ENCODE data around the gene RHBDF2. TPM values are rescaled to one million over a fixed set of nuclear protein-coding genes. Genes with fewer than 3 reads are reported as not detected.
"Not testable (repeated sequence)": the region's sequence is repeated elsewhere in the genome, so short reads cannot be mapped to it uniquely, and the experiment has no call there.

The RHBDF2 gene
- total and polyA plus RNA-seq, 12 donors, result 6.5 to 33.1 (median 9.8) TPM

GRCh38 chr17:76512366-76513305 lies 11.4 kb upstream of the RHBDF2 start:
- intact Hi-C loops (cut with DNase I), result no loop called here
- Histone ChIP-seq H3K27ac (peak overlapping the region in 1 of 10 donors; percentile 46), H3K9me3 (no peaks in the 10 kb centered on the region), H3K4me1 (peaks cover 0 to 49% (median 15%) of the 10 kb centered on the region in 9 donors), H3K27me3 (peaks cover 0 to 3% (median 0%) of the 10 kb centered on the region in 7 donors), H3K4me3 (no peak overlapping the region), H3K36me3 (no peaks in the 10 kb centered on the region)
- TF ChIP-seq CTCF (IDR thresholded peaks at IDR 0.05), result no peak
- ATAC-seq, result no peak
- 80 to 85% methylated on average over 22 of the region's 22 CpGs for whole genome bisulfite sequencing, 2 donors
- no peak for DNase-seq

GRCh38 chr17:76511668-76512365 lies 10.6 kb upstream of the RHBDF2 start:
- peak overlapping the region in 1 of 10 donors; percentile 46 for H3K27ac ChIP-seq
- H3K4me1 ChIP-seq, result peaks cover 0 to 44% (median 15%) of the 10 kb centered on the region in 9 donors
- no peaks in the 10 kb centered on the region for H3K36me3 ChIP-seq
- H3K4me3 ChIP-seq, result no peak overlapping the region
- ATAC-seq (no peak), DNase-seq (no peak)
- intact Hi-C loops (cut with DNase I), result no loop called here
- no peak for TF ChIP-seq CTCF (IDR thresholded peaks at IDR 0.05)
- H3K9me3 ChIP-seq, result no peaks in the 10 kb centered on the region
- H3K27me3 ChIP-seq, result peaks cover 0 to 6% (median 0%) of the 10 kb centered on the region in 7 donors
- WGBS, 2 donors, result 90 to 92% methylated on average over 13 of the region's 13 CpGs

- Histone ChIP-seq H3K27ac (no peak overlapping the region), H3K4me3 (no peak overlapping the region), H3K9me3 (no peaks in the 10 kb centered on the region), H3K4me1 (peaks cover 0 to 41% (median 10%) of the 10 kb centered on the region in 9 donors), H3K36me3 (no peaks in the 10 kb centered on the region), H3K27me3 (peaks cover 0 to 9% (median 0%) of the 10 kb centered on the region in 7 donors)
- 14 to 23% methylated on average over 9 of the region's 9 CpGs for WGBS, 2 donors
- no peak for DNase-seq
- intact Hi-C loops (cut with DNase I), result no loop called here
- no peak for TF ChIP-seq CTCF (IDR thresholded peaks at IDR 0.05)
- ATAC-seq, result no peak
Measured at GRCh38 chr17:76510831-76511244, 9.6 kb upstream of the RHBDF2 start.

GRCh38 chr17:76508472-76509063 lies 7.3 kb upstream of the RHBDF2 start:
- not testable (repeated sequence) for ATAC-seq, H3K4me3 ChIP-seq, H3K27ac ChIP-seq, H3K27me3 ChIP-seq, H3K9me3 ChIP-seq, DNase-seq, H3K36me3 ChIP-seq
- 59 to 70% methylated on average over 14 of the region's 14 CpGs for WGBS, 2 donors
- intact Hi-C loops (cut with DNase I), result loop anchor here in 8 of 10 donors (5.0 to 10.0 kb wide), 5 partner anchors 101 to 206 kb away; partner anchors contain the start of gene QRICH2 (in 4 of the 8)
- H3K4me1 ChIP-seq, result peaks cover 0 to 31% (median 3%) of the 10 kb centered on the region in 9 donors
